ENCODE results near the gene EFNA5.
"Not testable (repeated sequence)": the region's sequence is repeated elsewhere in the genome, so short reads cannot be mapped to it uniquely, and the experiment has no call there.

EFNA5 gene

GRCh38 chr5:107461770-107462169, 209.0 kb downstream of the EFNA5 start:
- no peak for DNase-seq
- no peak for TF ChIP-seq GATA1 (IDR thresholded peaks at IDR 0.05; ENCODE audit: low read depth, low read length)
- TF ChIP-seq POLR2A (IDR thresholded peaks at IDR 0.05; ENCODE audit: low read length), result no peak

- TF ChIP-seq POLR2A (IDR thresholded peaks at IDR 0.05; ENCODE audit: low read length) (no peak), GATA1 (IDR thresholded peaks at IDR 0.05; ENCODE audit: low read depth, low read length) (no peak)
- no peak for DNase-seq
Measured at GRCh38 chr5:107460789-107461188, 209.9 kb downstream of the EFNA5 start.

GRCh38 chr5:107459605-107460004, 211.1 kb downstream of the EFNA5 start:
- DNase-seq, result no peak
- TF ChIP-seq GATA1 (IDR thresholded peaks at IDR 0.05; ENCODE audit: low read depth, low read length) (no peak), POLR2A (IDR thresholded peaks at IDR 0.05; ENCODE audit: low read length) (no peak)

GRCh38 chr5:107458322-107458721, 212.4 kb downstream of the EFNA5 start:
- no peak for DNase-seq
- TF ChIP-seq POLR2A (IDR thresholded peaks at IDR 0.05; ENCODE audit: low read length) (no peak), GATA1 (IDR thresholded peaks at IDR 0.05; ENCODE audit: low read depth, low read length) (no peak)

GRCh38 chr5:107457881-107458280, 212.9 kb downstream of the EFNA5 start:
- TF ChIP-seq POLR2A (IDR thresholded peaks at IDR 0.05; ENCODE audit: low read length) (no peak), GATA1 (IDR thresholded peaks at IDR 0.05; ENCODE audit: low read depth, low read length) (no peak)
- no peak for DNase-seq

GRCh38 chr5:107457138-107457537, 213.6 kb downstream of the EFNA5 start:
- DNase-seq, result no peak
- no peak for TF ChIP-seq POLR2A (IDR thresholded peaks at IDR 0.05; ENCODE audit: low read length)
- no peak for TF ChIP-seq GATA1 (IDR thresholded peaks at IDR 0.05; ENCODE audit: low read depth, low read length)

GRCh38 chr5:107456281-107456715, 214.4 kb downstream of the EFNA5 start:
- TF ChIP-seq POLR2A (IDR thresholded peaks at IDR 0.05; ENCODE audit: low read length), result no peak
- TF ChIP-seq GATA1 (IDR thresholded peaks at IDR 0.05; ENCODE audit: low read depth, low read length), result no peak
- DNase-seq, result no peak

GRCh38 chr5:107455111-107455544, 215.6 kb downstream of the EFNA5 start:
- no peak for TF ChIP-seq GATA1 (IDR thresholded peaks at IDR 0.05; ENCODE audit: low read depth, low read length)
- TF ChIP-seq POLR2A (IDR thresholded peaks at IDR 0.05; ENCODE audit: low read length), result no peak

GRCh38 chr5:107451827-107452226, 218.9 kb downstream of the EFNA5 start:
- not testable (repeated sequence) for DNase-seq

More at GRCh38 chr5:107455111-107455544, 215.6 kb downstream of the EFNA5 start:
- DNase-seq, result no peak

GRCh38 chr5:107451028-107451427, 219.7 kb downstream of the EFNA5 start:
- DNase-seq, result no peak
- TF ChIP-seq POLR2A (IDR thresholded peaks at IDR 0.05; ENCODE audit: low read length), result no peak
- TF ChIP-seq GATA1 (IDR thresholded peaks at IDR 0.05; ENCODE audit: low read depth, low read length), result no peak

GRCh38 chr5:107450531-107450930, 220.2 kb downstream of the EFNA5 start:
- TF ChIP-seq GATA1 (IDR thresholded peaks at IDR 0.05; ENCODE audit: low read depth, low read length) (no peak), POLR2A (IDR thresholded peaks at IDR 0.05; ENCODE audit: low read length) (no peak)
- DNase-seq, result no peak

- no peak for DNase-seq
- TF ChIP-seq GATA1 (IDR thresholded peaks at IDR 0.05; ENCODE audit: low read depth, low read length), result no peak
- no peak for TF ChIP-seq POLR2A (IDR thresholded peaks at IDR 0.05; ENCODE audit: low read length)
Measured at GRCh38 chr5:107449369-107449768, 221.4 kb downstream of the EFNA5 start.

- DNase-seq, result no peak
- TF ChIP-seq POLR2A (IDR thresholded peaks at IDR 0.05; ENCODE audit: low read length) (no peak), GATA1 (IDR thresholded peaks at IDR 0.05; ENCODE audit: low read depth, low read length) (no peak)
Measured at GRCh38 chr5:107447587-107447986, 223.2 kb downstream of the EFNA5 start.

GRCh38 chr5:107446972-107447371, 223.8 kb downstream of the EFNA5 start:
- TF ChIP-seq POLR2A (IDR thresholded peaks at IDR 0.05; ENCODE audit: low read length) (no peak), GATA1 (IDR thresholded peaks at IDR 0.05; ENCODE audit: low read depth, low read length) (no peak)
- DNase-seq, result no peak

GRCh38 chr5:107444300-107444699, 226.4 kb downstream of the EFNA5 start:
- TF ChIP-seq POLR2A (IDR thresholded peaks at IDR 0.05; ENCODE audit: low read length) (no peak), GATA1 (IDR thresholded peaks at IDR 0.05; ENCODE audit: low read depth, low read length) (no peak)
- no peak for DNase-seq

- no peak for DNase-seq
- TF ChIP-seq POLR2A (IDR thresholded peaks at IDR 0.05; ENCODE audit: low read length) (no peak), GATA1 (IDR thresholded peaks at IDR 0.05; ENCODE audit: low read depth, low read length) (no peak)
Measured at GRCh38 chr5:107443897-107444296, 226.8 kb downstream of the EFNA5 start.

All from erythroblast (primary cell).